NT2/D1 (cell line): ENCODE results near the gene TMEM184A.

ENCODE experiments used
- DNase-seq: peaks from one replicate; pipeline ENCODE4 v3.0.0-alpha.2; 2011; ENCODE audit warnings: low read depth, low spot score
- H3K27me3 ChIP-seq: 2 replicates; pipeline ENCODE4 v1.6.0; 2011; ENCODE audit warnings: mild to moderate bottlenecking; ENCODE audit not compliant: insufficient read length, insufficient read depth
- H3K36me3 ChIP-seq: 2 replicates; pipeline ENCODE4 v1.6.1; 2011; ENCODE audit warnings: mild to moderate bottlenecking, low read length, mixed read lengths; ENCODE audit not compliant: insufficient read depth, insufficient read length
- H3K4me1 ChIP-seq: 2 replicates; pipeline ENCODE4 v1.5.1; 2011; ENCODE audit not compliant: insufficient read depth, insufficient read length
- H3K4me3 ChIP-seq: 2 replicates; pipeline ENCODE4 v1.5.1; 2011; ENCODE audit warnings: low read depth; ENCODE audit not compliant: insufficient read length
- H3K9ac ChIP-seq: 2 replicates; pipeline ENCODE4 v1.6.0; 2011; ENCODE audit warnings: low read depth; ENCODE audit not compliant: insufficient read length
- H3K9me3 ChIP-seq: 2 replicates; pipeline ENCODE4 v1.5.1; 2011; ENCODE audit warnings: mild to moderate bottlenecking, low read length; ENCODE audit not compliant: insufficient read depth
- SUZ12 ChIP-seq: IDR thresholded peaks from 2 replicates; pipeline ENCODE4 v1.6.1; 2011; ENCODE audit not compliant: insufficient read length, insufficient read depth; ENCODE audit errors: extremely low read depth
- YY1 ChIP-seq: IDR thresholded peaks from 2 replicates; pipeline ENCODE4 v1.6.1; 2011; ENCODE audit not compliant: insufficient read length, insufficient read depth
- ZNF274 ChIP-seq: IDR thresholded peaks from 2 replicates; pipeline ENCODE4 v1.6.1; 2011; ENCODE audit warnings: mild to moderate bottlenecking, low read depth, low read length

The TMEM184A gene

GRCh38 chr7:1541431-1542162, 14.4 kb downstream of the TMEM184A start:
- Histone ChIP-seq H3K27me3 (no peaks in the 10 kb centered on the region), H3K4me1 (peaks cover 22% of the 10 kb centered on the region), H3K36me3 (peaks cover 54% of the 10 kb centered on the region), H3K4me3 (no peak overlapping the region), H3K9me3 (no peaks in the 10 kb centered on the region), H3K9ac (no peak overlapping the region)
- no peak for DNase-seq
- TF ChIP-seq YY1 (no peak), ZNF274 (no peak), SUZ12 (no peak)

GRCh38 chr7:1540776-1541271, 15.2 kb downstream of the TMEM184A start:
- Histone ChIP-seq H3K9ac (no peak overlapping the region), H3K36me3 (peaks cover 54% of the 10 kb centered on the region), H3K4me3 (no peak overlapping the region), H3K27me3 (no peaks in the 10 kb centered on the region), H3K9me3 (no peaks in the 10 kb centered on the region), H3K4me1 (peaks cover 29% of the 10 kb centered on the region)
- DNase-seq, result no peak
- TF ChIP-seq ZNF274 (no peak), YY1 (no peak), SUZ12 (no peak)

GRCh38 chr7:1539882-1540775, 15.9 kb downstream of the TMEM184A start:
- H3K9ac ChIP-seq, result no peak overlapping the region
- no peaks in the 10 kb centered on the region for H3K27me3 ChIP-seq
- no peak for TF ChIP-seq ZNF274
- no peak for TF ChIP-seq YY1
- TF ChIP-seq SUZ12, result no peak
- peaks cover 54% of the 10 kb centered on the region for H3K36me3 ChIP-seq
- no peak for DNase-seq
- H3K4me3 ChIP-seq, result no peak overlapping the region
- no peaks in the 10 kb centered on the region for H3K9me3 ChIP-seq
- peaks cover 31% of the 10 kb centered on the region for H3K4me1 ChIP-seq

- DNase-seq, result no peak
- peaks cover 51% of the 10 kb centered on the region for H3K36me3 ChIP-seq
- peaks cover 28% of the 10 kb centered on the region for H3K4me1 ChIP-seq
- H3K4me3 ChIP-seq, result no peak overlapping the region
- no peaks in the 10 kb centered on the region for H3K9me3 ChIP-seq
- H3K27me3 ChIP-seq, result no peaks in the 10 kb centered on the region
- H3K9ac ChIP-seq, result no peak overlapping the region
- no peak for TF ChIP-seq ZNF274
Measured at GRCh38 chr7:1539181-1539881, 16.7 kb downstream of the TMEM184A start.

- H3K4me3 ChIP-seq, result no peak overlapping the region
- no peak for TF ChIP-seq ZNF274
- no peak for TF ChIP-seq SUZ12
- no peak for TF ChIP-seq YY1
- no peaks in the 10 kb centered on the region for H3K9me3 ChIP-seq
- H3K27me3 ChIP-seq, result no peaks in the 10 kb centered on the region
- DNase-seq, result no peak
- H3K4me1 ChIP-seq, result peaks cover 32% of the 10 kb centered on the region
- no peak overlapping the region for H3K9ac ChIP-seq
- peaks cover 48% of the 10 kb centered on the region for H3K36me3 ChIP-seq
Measured at GRCh38 chr7:1538544-1539180, 17.3 kb downstream of the TMEM184A start.

GRCh38 chr7:1537535-1538412, 18.2 kb downstream of the TMEM184A start:
- Histone ChIP-seq H3K9me3 (no peaks in the 10 kb centered on the region), H3K4me3 (peak overlapping the region; percentile 15), H3K9ac (peak overlapping the region; percentile 72), H3K4me1 (peaks cover 39% of the 10 kb centered on the region), H3K27me3 (peaks cover 4% of the 10 kb centered on the region), H3K36me3 (peaks cover 42% of the 10 kb centered on the region)
- DNase-seq, result peak; percentile 58
- no peak for TF ChIP-seq SUZ12
- TF ChIP-seq YY1, result no peak
- no peak for TF ChIP-seq ZNF274
